MM.1S (cell line): Measurements from ENCODE around the gene KRT74.
A peak's percentile ranks its signal among the peaks of the same experiment; 100 is the strongest.

Experiments
- DNase-seq: peaks from one replicate; pipeline ENCODE4 v3.0.0-alpha.2; 2015
- H2AFZ ChIP-seq: fragments of 300-600 bp; sonication (generic); 2 replicates; pipeline ENCODE4 v1.6.0; 2016; ENCODE audit warnings: antibody characterized with exemption, low read length
- H3F3A ChIP-seq: fragments of 300-600 bp; sonication (generic); 2 replicates; pipeline ENCODE4 v1.6.1; 2016; ENCODE audit warnings: mild to moderate bottlenecking, antibody characterized with exemption, low read length, moderate library complexity, mixed read lengths; ENCODE audit not compliant: insufficient read depth
- H3K27ac ChIP-seq: fragments of 300-600 bp; sonication (generic); 2 replicates; pipeline ENCODE4 v1.5.1; 2016; ENCODE audit warnings: mild to moderate bottlenecking, low read length
- H3K27me3 ChIP-seq: fragments of 300-600 bp; sonication (generic); replicated peaks from 2 replicates; pipeline ENCODE4 v1.6.0; 2016; ENCODE audit warnings: low read length; ENCODE audit not compliant: insufficient read depth
- H3K36me3 ChIP-seq: fragments of 300-600 bp; sonication (generic); replicated peaks from 2 replicates; pipeline ENCODE4 v1.6.1; 2016; ENCODE audit warnings: mild to moderate bottlenecking, low read length, mixed read lengths; ENCODE audit not compliant: insufficient read depth
- H3K4me1 ChIP-seq: fragments of 300-600 bp; sonication (generic); 2 replicates; pipeline ENCODE4 v1.6.1; 2016; ENCODE audit warnings: low read length, mixed read lengths
- H3K4me2 ChIP-seq: fragments of 300-600 bp; sonication (generic); 2 replicates; pipeline ENCODE4 v1.6.0; 2016; ENCODE audit warnings: low read depth, low read length
- H3K4me3 ChIP-seq: fragments of 300-600 bp; sonication (generic); 2 replicates; pipeline ENCODE4 v1.5.1; 2016; ENCODE audit warnings: low read length, mixed read lengths
- H3K79me2 ChIP-seq: fragments of 300-600 bp; sonication (generic); 2 replicates; pipeline ENCODE4 v1.6.1; 2016; ENCODE audit warnings: mixed run types, low read length, mixed read lengths
- H3K9ac ChIP-seq: fragments of 300-600 bp; sonication (generic); 2 replicates; pipeline ENCODE4 v1.6.1; 2016; ENCODE audit warnings: low read length, mixed read lengths
- H3K9me2 ChIP-seq: fragments of 300-600 bp; sonication (generic); replicated peaks from 2 replicates; pipeline ENCODE4 v1.6.1; 2016; ENCODE audit warnings: mild to moderate bottlenecking, low read length, mixed read lengths; ENCODE audit not compliant: insufficient read depth
- H3K9me3 ChIP-seq: fragments of 300-600 bp; sonication (generic); replicated peaks from 2 replicates; pipeline ENCODE4 v1.6.1; 2016; ENCODE audit warnings: mild to moderate bottlenecking, low read length, mixed read lengths; ENCODE audit not compliant: insufficient read depth
- H4K20me1 ChIP-seq: fragments of 300-600 bp; sonication (generic); 2 replicates; pipeline ENCODE4 v1.6.1; 2016; ENCODE audit warnings: mild to moderate bottlenecking, low read length, moderate library complexity, mixed read lengths; ENCODE audit not compliant: insufficient read depth
- CTCF ChIP-seq: fragments of 300-600 bp; sonication (generic); IDR thresholded peaks from 2 replicates; pipeline ENCODE4 v1.5.1; 2016; ENCODE audit warnings: antibody characterized with exemption, low read length, mixed read lengths
- EZH2 ChIP-seq: fragments of 300-600 bp; sonication (generic); optimal IDR thresholded peaks from 2 replicates; pipeline ENCODE3; 2017; ENCODE audit warnings: low read depth, mild to moderate bottlenecking, antibody characterized with exemption, low read length, mixed read lengths
- EZH2phosphoT487 ChIP-seq: fragments of 300-600 bp; sonication (generic); IDR thresholded peaks from 2 replicates; pipeline ENCODE4 v1.6.1; 2018; ENCODE audit warnings: antibody characterized with exemption, low read length

KRT74 gene

GRCh38 chr12:52584156-52584682 lies 10.6 kb upstream of the KRT74 start:
- no peaks in the 10 kb centered on the region for H3K9me2 ChIP-seq
- no peaks in the 10 kb centered on the region for H3F3A ChIP-seq
- no peaks in the 10 kb centered on the region for H3K79me2 ChIP-seq
- H3K27me3 ChIP-seq = peaks cover 68% of the 10 kb centered on the region
- H3K9ac ChIP-seq = no peak overlapping the region
- TF ChIP-seq EZH2 = no peak
- no peak for TF ChIP-seq EZH2phosphoT487
- TF ChIP-seq CTCF = no peak
- H3K4me3 ChIP-seq = no peak overlapping the region
- H2AFZ ChIP-seq = no peak overlapping the region
- H3K9me3 ChIP-seq = no peaks in the 10 kb centered on the region
- no peaks in the 10 kb centered on the region for H4K20me1 ChIP-seq
- H3K36me3 ChIP-seq = no peaks in the 10 kb centered on the region
- H3K4me2 ChIP-seq = no peak overlapping the region
- DNase-seq = no peak
- H3K27ac ChIP-seq = no peak overlapping the region
- H3K4me1 ChIP-seq = no peaks in the 10 kb centered on the region

GRCh38 chr12:52582971-52583456 lies 9.4 kb upstream of the KRT74 start:
- Histone ChIP-seq H3K9me2 (no peaks in the 10 kb centered on the region), H3K4me3 (no peak overlapping the region), H3K4me2 (no peak overlapping the region), H2AFZ (no peak overlapping the region), H3K9me3 (no peaks in the 10 kb centered on the region), H3K9ac (no peak overlapping the region), H3K27me3 (peaks cover 77% of the 10 kb centered on the region), H3F3A (no peaks in the 10 kb centered on the region), H3K4me1 (no peaks in the 10 kb centered on the region), H3K27ac (no peak overlapping the region), H3K36me3 (no peaks in the 10 kb centered on the region), H3K79me2 (no peaks in the 10 kb centered on the region), H4K20me1 (no peaks in the 10 kb centered on the region)
- TF ChIP-seq CTCF (peak; percentile 53), EZH2 (no peak)
- DNase-seq = peak; percentile 29

- H3K9ac ChIP-seq = no peak overlapping the region
- no peaks in the 10 kb centered on the region for H4K20me1 ChIP-seq
- TF ChIP-seq EZH2 (no peak), CTCF (no peak), EZH2phosphoT487 (no peak)
- H3K9me2 ChIP-seq = no peaks in the 10 kb centered on the region
- H3K36me3 ChIP-seq = no peaks in the 10 kb centered on the region
- H3F3A ChIP-seq = no peaks in the 10 kb centered on the region
- H3K79me2 ChIP-seq = no peaks in the 10 kb centered on the region
- no peaks in the 10 kb centered on the region for H3K4me1 ChIP-seq
- no peak overlapping the region for H2AFZ ChIP-seq
- H3K9me3 ChIP-seq = no peaks in the 10 kb centered on the region
- H3K4me2 ChIP-seq = no peak overlapping the region
- peaks cover 75% of the 10 kb centered on the region for H3K27me3 ChIP-seq
- H3K4me3 ChIP-seq = no peak overlapping the region
- DNase-seq = no peak
- H3K27ac ChIP-seq = no peak overlapping the region
These were observed 8.8 kb upstream of the KRT74 start for GRCh38 chr12:52582486-52582885.
